Peyer's patch (tissue), 4 donors: ENCODE results near the gene LYZL4. TPM values are rescaled to one million over a fixed set of nuclear protein-coding genes. Genes with fewer than 3 reads are reported as not detected.

Experiments used
- DNase-seq, 3 donors: peaks; one replicate each; pipeline ENCODE4 v3.0.0-alpha.2; 2017 to 2019
- H3K27ac ChIP-seq, 4 donors: fragments of 200-600 bp; sonication (generic); one replicate each; pipeline ENCODE4 v1.5.1; 2016 to 2019
- H3K27me3 ChIP-seq, 2 donors: fragments of 200-600 bp; sonication (generic); one replicate each; pipeline ENCODE4 v1.5.1; 2019
- H3K36me3 ChIP-seq, 3 donors: fragments of 200-600 bp; sonication (generic); one replicate each; pipeline ENCODE4 v1.5.1; 2016 to 2019
- H3K4me1 ChIP-seq, 4 donors: fragments of 200-600 bp; sonication (generic); one replicate each; pipeline ENCODE4 v1.5.1; 2016 to 2019
- H3K4me3 ChIP-seq, 4 donors: fragments of 200-600 bp; sonication (generic); 1 replicate in 3 of 4; 2 replicates in 1 of 4; pipeline ENCODE4 v1.5.1; 2016 to 2019; ENCODE audit warnings: mild to moderate bottlenecking in 1 of 4
- H3K9me3 ChIP-seq, 4 donors: fragments of 200-600 bp; sonication (generic); one replicate each; pipeline ENCODE4 v1.5.1; 2016 to 2019; ENCODE audit warnings: mild to moderate bottlenecking in 1 of 4
- CTCF ChIP-seq, 6 experiments: fragments of 450-650 bp in 4 of 6; fragments of 200-600 bp in 2 of 6; sonication (generic) in 1 of 6; IDR thresholded peaks; one replicate each; pipeline ENCODE4 v1.5.1; 2017 to 2019; ENCODE audit warnings: antibody characterized with exemption in 6 of 6, mild to moderate bottlenecking in 3 of 6, moderate library complexity in 1 of 6
- POLR2A ChIP-seq, 2 donors: fragments of 450-650 bp; IDR thresholded peaks; one replicate each; pipeline ENCODE4 v1.5.1; 2017; ENCODE audit warnings: antibody characterized with exemption in 2 of 2, mild to moderate bottlenecking in 2 of 2, moderate library complexity in 2 of 2
- total RNA-seq, 4 donors: library from RNA; depleted of rRNA; stranded (reverse); fragments of >200 nt; gene quantifications; one replicate each; pipeline ENCODE4 v1.1.0, GENCODE V29; 2016

LYZL4 gene
- total RNA-seq, 4 donors from 2014 or later: not detected

GRCh38 chr3:42425736-42426407, 15.5 kb upstream of the LYZL4 start:
- H3K4me3 ChIP-seq: no peak overlapping the region
- TF ChIP-seq CTCF (IDR thresholded peaks at IDR 0.05): no peak
- TF ChIP-seq POLR2A (IDR thresholded peaks at IDR 0.05): no peak
- H3K9me3 ChIP-seq: no peaks in the 10 kb centered on the region
- no peak for DNase-seq
- H3K4me1 ChIP-seq: peaks cover 0 to 13% (median 0%) of the 10 kb centered on the region in 4 donors
- no peaks in the 10 kb centered on the region for H3K27me3 ChIP-seq
- no peak overlapping the region for H3K27ac ChIP-seq
- H3K36me3 ChIP-seq: no peaks in the 10 kb centered on the region

DNA sequence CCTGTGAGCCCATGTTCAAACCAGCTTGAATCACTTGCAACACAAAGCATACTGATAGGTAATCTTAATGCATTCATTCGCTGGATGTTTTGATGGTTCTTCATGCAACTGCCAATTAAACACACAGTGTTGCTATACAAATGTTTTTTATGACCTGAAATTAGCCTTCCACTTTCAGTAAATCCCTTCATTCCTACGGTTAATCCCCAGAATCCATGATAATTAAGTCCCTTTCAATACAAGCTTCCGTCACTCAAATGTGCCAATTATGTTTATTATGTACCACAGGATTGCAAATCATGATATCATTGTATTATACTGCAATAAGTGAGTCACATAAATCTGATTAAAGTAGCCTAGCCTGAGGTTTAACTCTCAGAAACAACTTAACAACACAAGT, 14.5 kb upstream of the LYZL4 start:
- no peak overlapping the region for H3K27ac ChIP-seq
- H3K9me3 ChIP-seq: no peaks in the 10 kb centered on the region
- no peaks in the 10 kb centered on the region for H3K27me3 ChIP-seq
- DNase-seq: no peak
- H3K36me3 ChIP-seq: no peaks in the 10 kb centered on the region
- no peak overlapping the region for H3K4me3 ChIP-seq
- H3K4me1 ChIP-seq: peaks cover 0 to 13% (median 0%) of the 10 kb centered on the region in 4 donors
- TF ChIP-seq POLR2A (IDR thresholded peaks at IDR 0.05): no peak
- no peak for TF ChIP-seq CTCF (IDR thresholded peaks at IDR 0.05)

- Histone ChIP-seq H3K27ac (peak overlapping the region in 3 of 4 donors; percentile 46 to 88 (median 70)), H3K36me3 (no peaks in the 10 kb centered on the region), H3K9me3 (no peaks in the 10 kb centered on the region), H3K4me3 (no peak overlapping the region), H3K27me3 (no peaks in the 10 kb centered on the region), H3K4me1 (peaks cover 0 to 13% (median 0%) of the 10 kb centered on the region in 4 donors)
- no peak for TF ChIP-seq CTCF (IDR thresholded peaks at IDR 0.05)
- no peak for TF ChIP-seq POLR2A (IDR thresholded peaks at IDR 0.05)
- DNase-seq: peak in 2 of 3 donors; percentile 72 to 79
Observed at GRCh38 chr3:42421818-42422796, 11.7 kb upstream of the LYZL4 start.

DNA sequence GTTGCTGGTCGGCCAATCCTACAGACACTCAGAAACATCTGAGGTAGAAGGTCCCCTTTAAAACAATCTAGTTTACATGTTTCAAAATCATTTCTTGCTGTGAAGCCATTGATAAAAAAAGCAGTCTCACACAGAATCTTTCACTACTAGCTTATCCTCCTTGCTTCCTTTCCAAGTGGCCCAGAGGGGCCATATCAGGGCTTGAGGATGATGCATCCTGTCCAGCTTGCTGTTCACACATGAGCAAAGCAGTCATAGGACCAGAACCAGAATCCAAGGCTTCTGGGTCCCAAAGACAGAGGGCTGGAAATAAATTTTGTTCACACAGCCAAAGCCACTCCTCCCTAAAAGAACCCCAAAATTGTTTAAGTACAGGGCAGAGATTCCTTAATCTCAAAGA, 9.2 kb upstream of the LYZL4 start:
- no peak for DNase-seq
- Histone ChIP-seq H3K9me3 (no peaks in the 10 kb centered on the region), H3K36me3 (no peaks in the 10 kb centered on the region), H3K4me1 (peaks cover 0 to 13% (median 0%) of the 10 kb centered on the region in 4 donors), H3K4me3 (no peak overlapping the region), H3K27me3 (no peaks in the 10 kb centered on the region), H3K27ac (no peak overlapping the region)
- TF ChIP-seq CTCF (IDR thresholded peaks at IDR 0.05) (no peak), POLR2A (IDR thresholded peaks at IDR 0.05) (no peak)

DNA sequence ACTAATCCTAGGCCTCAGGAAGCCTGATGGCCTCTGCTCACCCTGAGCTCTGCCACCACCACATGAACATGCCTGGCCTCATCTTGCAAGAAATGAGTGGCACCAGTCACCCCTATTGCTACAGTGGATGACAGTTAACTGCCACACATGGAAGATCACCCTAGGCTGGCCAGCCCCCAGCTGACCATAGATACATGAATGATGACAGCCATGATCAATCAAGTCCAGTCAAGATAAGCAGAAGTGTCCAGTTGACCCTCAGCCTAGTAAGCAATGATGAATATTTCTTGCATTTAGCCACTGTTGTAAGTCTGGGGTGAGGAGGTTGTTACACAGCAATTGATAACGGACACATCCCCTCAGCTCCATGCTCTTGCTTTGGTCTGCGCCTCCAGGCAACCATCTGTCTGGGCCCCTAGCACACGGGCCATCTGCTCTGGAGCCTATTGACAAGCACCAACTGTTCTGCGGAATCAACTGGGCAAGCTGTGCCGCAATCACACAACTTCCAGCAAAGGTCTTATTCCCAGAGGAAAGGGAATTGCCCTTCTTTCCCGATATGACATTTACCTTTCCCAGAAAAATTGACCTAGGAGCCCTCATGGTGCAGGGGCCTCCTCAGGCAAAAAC, 2.2 kb upstream of the LYZL4 start:
- no peak for DNase-seq
- Histone ChIP-seq H3K4me3 (no peak overlapping the region), H3K9me3 (no peaks in the 10 kb centered on the region), H3K4me1 (no peaks in the 10 kb centered on the region), H3K27me3 (no peaks in the 10 kb centered on the region), H3K36me3 (no peaks in the 10 kb centered on the region), H3K27ac (no peak overlapping the region)
- no peak for TF ChIP-seq POLR2A (IDR thresholded peaks at IDR 0.05)
- no peak for TF ChIP-seq CTCF (IDR thresholded peaks at IDR 0.05)
